Hepatocyte (in vitro differentiated cells): ENCODE measurements around the gene C2orf81. TPM values are rescaled to one million over a fixed set of nuclear protein-coding genes. Genes with fewer than 3 reads are reported as not detected.
"Not testable (repeated sequence)": the region's sequence is repeated elsewhere in the genome, so short reads cannot be mapped to it uniquely, and the experiment has no call there.

ENCODE experiments used
- DNase-seq: peaks from one replicate; pipeline ENCODE4 v3.0.0-alpha.2; 2016; ENCODE audit warnings: low spot score
- H2AFZ ChIP-seq: fragments of 200-600 bp; sonication (generic); 2 replicates; pipeline ENCODE4 v1.6.0; 2016; ENCODE audit warnings: antibody characterized with exemption, mild to moderate bottlenecking
- H3K27ac ChIP-seq: fragments of 200-600 bp; sonication (generic); 2 replicates; pipeline ENCODE4 v1.5.1; 2016; ENCODE audit warnings: mild to moderate bottlenecking
- H3K27me3 ChIP-seq: fragments of 200-600 bp; sonication (generic); 2 replicates; pipeline ENCODE4 v1.6.1; 2016
- H3K36me3 ChIP-seq: fragments of 200-600 bp; sonication (generic); replicated peaks from 2 replicates; pipeline ENCODE4 v1.5.1; 2016; ENCODE audit warnings: low read depth; ENCODE audit not compliant: insufficient read depth
- H3K4me1 ChIP-seq: fragments of 200-600 bp; sonication (generic); 2 replicates; pipeline ENCODE4 v1.5.1; 2016; ENCODE audit warnings: mild to moderate bottlenecking, moderate library complexity; ENCODE audit not compliant: insufficient read depth
- H3K4me2 ChIP-seq: fragments of 200-600 bp; sonication (generic); 2 replicates; pipeline ENCODE4 v1.6.0; 2016
- H3K4me3 ChIP-seq: fragments of 200-600 bp; sonication (generic); 2 replicates; pipeline ENCODE4 v1.5.1; 2016; ENCODE audit warnings: mild to moderate bottlenecking
- H3K79me2 ChIP-seq: fragments of 200-600 bp; sonication (generic); 2 replicates; pipeline ENCODE4 v1.6.0; 2017; ENCODE audit warnings: mild to moderate bottlenecking
- H3K9me2 ChIP-seq: fragments of 200-600 bp; sonication (generic); replicated peaks from 2 replicates; pipeline ENCODE4 v1.6.0; 2017; ENCODE audit warnings: mild to moderate bottlenecking; ENCODE audit not compliant: insufficient read depth
- H3K9me3 ChIP-seq: fragments of 200-600 bp; sonication (generic); 2 replicates; pipeline ENCODE4 v1.5.1; 2016; ENCODE audit warnings: low read depth, mild to moderate bottlenecking
- H4K20me1 ChIP-seq: fragments of 200-600 bp; sonication (generic); 2 replicates; pipeline ENCODE4 v1.6.0; 2016; ENCODE audit warnings: mild to moderate bottlenecking; ENCODE audit not compliant: insufficient read depth, poor library complexity, severe bottlenecking
- EZH2 ChIP-seq: fragments of 200-600 bp; sonication (generic); IDR thresholded peaks from 2 replicates; pipeline ENCODE4 v1.6.1; 2016; ENCODE audit warnings: antibody characterized with exemption, mild to moderate bottlenecking, borderline replicate concordance
- EZH2phosphoT487 ChIP-seq: fragments of 200-600 bp; sonication (generic); IDR thresholded peaks from one replicate; pipeline ENCODE4 v1.6.1; 2018; ENCODE audit warnings: antibody characterized with exemption, mild to moderate bottlenecking, low read depth, moderate library complexity; ENCODE audit not compliant: unreplicated experiment, severe bottlenecking
- WGBS: methylation state at CpG from one replicate; pipeline ENCODE4 v1.1.6; 2016; ENCODE audit warnings: low lambda C conversion rate; ENCODE audit errors: missing lambda C conversion rate; 5-methylcytosine and 5-hydroxymethylcytosine counted together
- polyA plus RNA-seq: library from polyadenylated mRNA; unstranded; fragments of >200 nt; fragmentation: Nextera tagmentation; extraction: Ambion mirVana; gene quantifications from 2 replicates; pipeline ENCODE4 v1.2.1, GENCODE V29; 2016
- total RNA-seq: library from RNA; depleted of rRNA; stranded (reverse); fragments of >200 nt; gene quantifications from 2 replicates; pipeline ENCODE4 v1.2.3, GENCODE V29; 2014
- TF ChIP-seq, protein P1 (sequence below): fragments of 200-600 bp; sonication (generic); IDR thresholded peaks from 2 replicates; pipeline ENCODE4 v1.5.1; 2016; ENCODE audit warnings: antibody characterized with exemption, mild to moderate bottlenecking; ENCODE audit not compliant: poor library complexity

C2orf81 gene
- total and polyA plus RNA-seq, 2 experiments from 2014 or later = 0.37 to 0.76 TPM

DNA sequence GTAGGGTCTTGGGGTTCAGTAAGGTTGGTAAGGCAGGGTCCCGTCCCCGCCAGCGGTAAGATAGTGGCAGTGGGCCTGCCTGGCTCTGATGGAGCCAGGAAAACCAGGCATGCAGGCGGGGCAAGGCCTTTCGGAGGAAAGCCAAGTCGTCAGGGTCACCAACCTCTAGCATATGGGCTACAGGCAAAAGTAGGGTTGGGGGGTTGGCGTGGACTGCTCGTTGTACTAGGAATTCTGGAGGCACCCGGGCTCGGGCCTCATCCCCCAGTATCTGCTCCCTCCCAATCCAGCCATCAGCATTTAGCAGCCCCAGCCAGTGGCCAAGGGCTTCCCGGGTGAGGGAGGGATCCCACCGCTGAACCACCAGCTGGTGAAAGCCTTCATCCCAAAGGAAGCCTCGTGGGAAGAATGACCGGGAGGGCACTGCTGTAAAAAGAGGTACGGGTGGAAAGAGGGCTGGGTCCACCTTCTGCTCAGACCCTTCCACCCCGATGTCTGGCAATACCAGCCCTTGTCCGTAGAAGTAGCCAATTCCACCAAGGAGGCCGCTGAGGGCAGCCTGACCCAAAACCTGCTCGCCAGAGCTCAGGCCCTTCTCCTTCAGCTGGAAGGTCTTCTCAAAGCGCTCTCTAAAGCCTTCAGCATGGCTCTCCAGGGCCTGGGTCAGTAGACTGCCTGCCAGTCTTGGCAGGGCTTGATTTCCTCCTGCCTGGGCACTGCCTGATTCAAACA is 40.8 kb upstream of the C2orf81 start:
- Histone ChIP-seq H3K36me3 (no peaks in the 10 kb centered on the region), H3K9me3 (no peaks in the 10 kb centered on the region), H3K9me2 (no peaks in the 10 kb centered on the region), H3K4me1 (peaks cover 7% of the 10 kb centered on the region), H4K20me1 (no peaks in the 10 kb centered on the region), H2AFZ (no peak overlapping the region), H3K27me3 (no peaks in the 10 kb centered on the region), H3K27ac (no peak overlapping the region), H3K4me3 (no peak overlapping the region), H3K79me2 (peaks cover 46% of the 10 kb centered on the region), H3K4me2 (no peak overlapping the region)
- no peak for DNase-seq
- TF ChIP-seq, protein P1, sequence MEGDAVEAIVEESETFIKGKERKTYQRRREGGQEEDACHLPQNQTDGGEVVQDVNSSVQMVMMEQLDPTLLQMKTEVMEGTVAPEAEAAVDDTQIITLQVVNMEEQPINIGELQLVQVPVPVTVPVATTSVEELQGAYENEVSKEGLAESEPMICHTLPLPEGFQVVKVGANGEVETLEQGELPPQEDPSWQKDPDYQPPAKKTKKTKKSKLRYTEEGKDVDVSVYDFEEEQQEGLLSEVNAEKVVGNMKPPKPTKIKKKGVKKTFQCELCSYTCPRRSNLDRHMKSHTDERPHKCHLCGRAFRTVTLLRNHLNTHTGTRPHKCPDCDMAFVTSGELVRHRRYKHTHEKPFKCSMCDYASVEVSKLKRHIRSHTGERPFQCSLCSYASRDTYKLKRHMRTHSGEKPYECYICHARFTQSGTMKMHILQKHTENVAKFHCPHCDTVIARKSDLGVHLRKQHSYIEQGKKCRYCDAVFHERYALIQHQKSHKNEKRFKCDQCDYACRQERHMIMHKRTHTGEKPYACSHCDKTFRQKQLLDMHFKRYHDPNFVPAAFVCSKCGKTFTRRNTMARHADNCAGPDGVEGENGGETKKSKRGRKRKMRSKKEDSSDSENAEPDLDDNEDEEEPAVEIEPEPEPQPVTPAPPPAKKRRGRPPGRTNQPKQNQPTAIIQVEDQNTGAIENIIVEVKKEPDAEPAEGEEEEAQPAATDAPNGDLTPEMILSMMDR = no peak
- TF ChIP-seq EZH2phosphoT487 (no peak), EZH2 (no peak)
- 97% methylated on average over 20 of the region's 20 CpGs for WGBS

DNA sequence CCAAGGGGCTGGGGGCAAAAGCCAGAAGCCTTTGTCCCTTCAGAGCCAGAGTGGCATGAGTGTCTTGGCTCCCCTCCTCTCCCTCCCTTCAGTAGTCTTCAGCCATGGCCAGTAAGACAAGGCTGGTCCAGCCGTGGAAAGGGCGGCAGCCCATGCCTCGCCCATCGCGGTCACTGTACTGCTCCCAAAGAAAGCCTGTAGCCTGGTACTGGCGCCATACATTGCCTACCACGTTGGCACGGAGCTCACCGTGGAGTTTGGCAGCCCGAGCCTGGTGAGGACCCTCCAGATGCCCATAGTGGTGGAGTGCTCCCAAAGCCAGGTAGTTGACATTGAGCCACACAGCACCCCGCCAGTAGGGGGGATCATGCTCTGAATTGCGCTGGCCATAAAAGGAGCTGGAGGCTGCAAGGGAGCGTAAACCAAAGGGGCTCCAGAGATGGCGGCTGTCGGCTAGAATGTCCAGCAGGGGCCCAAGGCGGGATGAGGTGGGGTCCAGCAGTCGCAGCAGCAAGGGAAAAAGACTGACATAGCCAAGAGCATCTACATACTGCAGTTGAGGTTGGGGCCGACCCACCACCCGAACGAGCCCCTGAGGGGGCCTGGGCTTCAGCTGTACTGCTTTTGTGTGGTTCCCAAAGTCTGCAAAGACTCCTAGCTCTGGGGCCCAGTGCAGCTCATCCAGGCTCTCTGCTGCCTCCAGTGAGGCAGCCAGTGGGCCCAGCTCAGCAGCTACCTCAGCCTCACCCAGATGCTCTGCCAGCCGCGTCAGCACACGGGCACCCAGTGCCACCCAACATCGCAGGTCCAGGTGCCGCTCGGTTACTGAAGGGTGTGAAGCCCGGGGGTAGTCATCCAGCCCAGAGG is 40.0 kb upstream of the C2orf81 start:
- H3K9me2 ChIP-seq = no peaks in the 10 kb centered on the region
- H3K4me2 ChIP-seq = no peak overlapping the region
- no peak overlapping the region for H2AFZ ChIP-seq
- H3K36me3 ChIP-seq = no peaks in the 10 kb centered on the region
- no peaks in the 10 kb centered on the region for H3K27me3 ChIP-seq
- H3K27ac ChIP-seq = no peak overlapping the region
- peaks cover 13% of the 10 kb centered on the region for H3K4me1 ChIP-seq
- TF ChIP-seq, protein P1 = no peak
- DNase-seq = no peak
- H4K20me1 ChIP-seq = no peaks in the 10 kb centered on the region
- no peak overlapping the region for H3K4me3 ChIP-seq
- H3K9me3 ChIP-seq = no peaks in the 10 kb centered on the region
- peaks cover 46% of the 10 kb centered on the region for H3K79me2 ChIP-seq
- 94% methylated on average over 27 of the region's 27 CpGs for WGBS

DNA sequence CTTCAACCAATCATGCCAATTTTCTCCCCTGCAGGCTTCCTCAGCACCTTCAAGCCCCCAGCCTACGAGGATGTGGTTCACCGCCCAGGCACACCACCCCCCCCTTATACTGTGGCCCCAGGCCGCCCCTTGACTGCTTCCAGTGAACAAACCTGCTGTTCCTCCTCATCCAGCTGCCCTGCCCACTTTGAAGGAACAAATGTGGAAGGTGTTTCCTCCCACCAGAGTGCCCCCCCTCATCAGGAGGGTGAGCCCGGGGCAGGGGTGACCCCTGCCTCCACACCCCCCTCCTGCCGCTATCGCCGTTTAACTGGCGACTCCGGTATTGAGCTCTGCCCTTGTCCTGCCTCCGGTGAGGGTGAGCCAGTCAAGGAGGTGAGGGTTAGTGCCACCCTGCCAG is 38.8 kb upstream of the C2orf81 start:
- H3K27ac ChIP-seq, H3K27me3 ChIP-seq, H3K36me3 ChIP-seq, DNase-seq, H3K9me2 ChIP-seq, H4K20me1 ChIP-seq, H3K4me3 ChIP-seq, H3K9me3 ChIP-seq, H2AFZ ChIP-seq: not testable (repeated sequence)
- peaks cover 22% of the 10 kb centered on the region for H3K4me1 ChIP-seq
- WGBS = 86% methylated on average over 10 of the region's 10 CpGs
- H3K79me2 ChIP-seq = peaks cover 47% of the 10 kb centered on the region
- peak overlapping the region; percentile 82 for H3K4me2 ChIP-seq

DNA sequence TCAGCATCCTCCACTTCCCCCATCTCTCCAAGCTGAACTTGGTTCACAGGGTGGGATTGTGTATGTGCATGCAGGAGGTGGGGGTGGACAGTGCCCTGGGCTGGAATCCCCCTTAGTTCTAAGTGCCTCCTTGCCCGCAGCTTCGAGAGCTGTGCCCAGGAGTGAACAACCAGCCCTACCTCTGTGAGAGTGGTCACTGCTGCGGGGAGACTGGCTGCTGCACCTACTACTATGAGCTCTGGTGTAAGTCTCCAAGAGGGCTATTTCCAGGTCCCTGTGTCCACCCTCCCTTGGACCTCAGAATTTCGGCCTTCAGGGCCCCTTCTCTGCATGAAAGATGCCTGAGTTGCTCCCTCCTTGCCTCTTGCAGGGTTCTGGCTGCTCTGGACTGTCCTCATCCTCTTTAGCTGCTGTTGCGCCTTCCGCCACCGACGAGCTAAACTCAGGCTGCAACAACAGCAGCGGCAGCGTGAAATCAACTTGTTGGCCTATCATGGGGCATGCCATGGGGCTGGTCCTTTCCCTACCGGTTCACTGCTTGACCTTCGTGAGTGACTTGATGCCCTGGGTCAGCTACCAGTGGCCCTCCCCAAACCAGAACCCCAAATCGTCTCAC is 38.2 kb upstream of the C2orf81 start:
- not testable (repeated sequence) for DNase-seq, H3K27me3 ChIP-seq, H2AFZ ChIP-seq, H3K36me3 ChIP-seq, H3K4me3 ChIP-seq, H3K9me3 ChIP-seq, H4K20me1 ChIP-seq, H3K27ac ChIP-seq, H3K9me2 ChIP-seq
- Histone ChIP-seq H3K4me1 (peaks cover 22% of the 10 kb centered on the region), H3K4me2 (peak overlapping the region; percentile 82), H3K79me2 (peaks cover 44% of the 10 kb centered on the region)
- WGBS = 86% methylated on average over 11 of the region's 13 CpGs
